DND-41 (cell line): Measurements from ENCODE around the gene BIRC7.

ENCODE experiments used
- ATAC-seq: fragments of 200-7000 bp; cut with Tn5 transposase; 3 replicates; pipeline ENCODE4 v1.9.1; 2021; ENCODE audit warnings: low read depth; ENCODE audit not compliant: insufficient read depth
- DNase-seq: peaks from one replicate; pipeline ENCODE4 v3.0.0-alpha.2; 2020
- H2AFZ ChIP-seq: 2 replicates; pipeline ENCODE4 v1.6.0; 2012; ENCODE audit warnings: low read depth, low read length
- H3K27ac ChIP-seq: 2 replicates; pipeline ENCODE4 v1.5.1; 2012; ENCODE audit warnings: low read length, inconsistent platforms
- H3K27me3 ChIP-seq: fragments of 200-600 bp; sonication (generic); 2 replicates; pipeline ENCODE4 v1.6.0; 2012; ENCODE audit warnings: low read length, mild to moderate bottlenecking, inconsistent platforms; ENCODE audit not compliant: insufficient read depth, poor library complexity
- H3K36me3 ChIP-seq: 2 replicates; pipeline ENCODE4 v1.5.1; 2012; ENCODE audit warnings: low read length, inconsistent platforms; ENCODE audit not compliant: insufficient read depth
- H3K4me1 ChIP-seq: 2 replicates; pipeline ENCODE4 v1.5.1; 2012; ENCODE audit warnings: mild to moderate bottlenecking, low read length; ENCODE audit not compliant: insufficient read depth
- H3K4me2 ChIP-seq: 2 replicates; pipeline ENCODE4 v1.6.0; 2012; ENCODE audit warnings: mild to moderate bottlenecking, moderate library complexity, low read length, inconsistent platforms; ENCODE audit not compliant: insufficient read depth
- H3K4me3 ChIP-seq, 2 experiments: fragments of 200-600 bp in 1 of 2; shearing (Covaris generic) in 1 of 2; 2 replicates each; pipeline ENCODE4 v1.5.1; 2012 to 2016; ENCODE audit warnings: inconsistent platforms in 2 of 2, low read length in 2 of 2, mild to moderate bottlenecking in 2 of 2, low read depth in 1 of 2, moderate library complexity in 1 of 2
- H3K79me2 ChIP-seq: 2 replicates; pipeline ENCODE4 v1.6.0; 2012; ENCODE audit warnings: low read length, inconsistent platforms; ENCODE audit not compliant: insufficient read depth
- H3K9ac ChIP-seq: 2 replicates; pipeline ENCODE4 v1.6.0; 2012; ENCODE audit warnings: low read depth, mild to moderate bottlenecking, inconsistent platforms, low read length, moderate library complexity
- H3K9me3 ChIP-seq: 2 replicates; pipeline ENCODE4 v1.5.1; 2012; ENCODE audit warnings: low read length, moderate library complexity, mild to moderate bottlenecking, inconsistent platforms; ENCODE audit not compliant: insufficient read depth, severe bottlenecking
- H4K20me1 ChIP-seq: 2 replicates; pipeline ENCODE4 v1.6.0; 2012; ENCODE audit warnings: low read length; ENCODE audit not compliant: insufficient read depth
- EZH2 ChIP-seq: IDR thresholded peaks from 3 replicates; pipeline ENCODE4 v1.6.1; 2012; ENCODE audit warnings: borderline replicate concordance, low read depth, mild to moderate bottlenecking, moderate library complexity, low read length, inconsistent platforms; ENCODE audit not compliant: severe bottlenecking
- TF ChIP-seq, protein P1 (sequence below): IDR thresholded peaks from 2 replicates; pipeline ENCODE4 v1.5.1; 2012; ENCODE audit warnings: borderline replicate concordance, low read length, moderate library complexity, mild to moderate bottlenecking; ENCODE audit not compliant: poor library complexity, severe bottlenecking; ENCODE audit errors: extremely low read depth

BIRC7 gene

GRCh38 chr20:63281742-63282665 lies 46.3 kb downstream of the BIRC7 start:
- H3K27me3 ChIP-seq = no peaks in the 10 kb centered on the region
- H3K9ac ChIP-seq = no peak overlapping the region
- TF ChIP-seq EZH2 = no peak
- TF ChIP-seq, protein P1, sequence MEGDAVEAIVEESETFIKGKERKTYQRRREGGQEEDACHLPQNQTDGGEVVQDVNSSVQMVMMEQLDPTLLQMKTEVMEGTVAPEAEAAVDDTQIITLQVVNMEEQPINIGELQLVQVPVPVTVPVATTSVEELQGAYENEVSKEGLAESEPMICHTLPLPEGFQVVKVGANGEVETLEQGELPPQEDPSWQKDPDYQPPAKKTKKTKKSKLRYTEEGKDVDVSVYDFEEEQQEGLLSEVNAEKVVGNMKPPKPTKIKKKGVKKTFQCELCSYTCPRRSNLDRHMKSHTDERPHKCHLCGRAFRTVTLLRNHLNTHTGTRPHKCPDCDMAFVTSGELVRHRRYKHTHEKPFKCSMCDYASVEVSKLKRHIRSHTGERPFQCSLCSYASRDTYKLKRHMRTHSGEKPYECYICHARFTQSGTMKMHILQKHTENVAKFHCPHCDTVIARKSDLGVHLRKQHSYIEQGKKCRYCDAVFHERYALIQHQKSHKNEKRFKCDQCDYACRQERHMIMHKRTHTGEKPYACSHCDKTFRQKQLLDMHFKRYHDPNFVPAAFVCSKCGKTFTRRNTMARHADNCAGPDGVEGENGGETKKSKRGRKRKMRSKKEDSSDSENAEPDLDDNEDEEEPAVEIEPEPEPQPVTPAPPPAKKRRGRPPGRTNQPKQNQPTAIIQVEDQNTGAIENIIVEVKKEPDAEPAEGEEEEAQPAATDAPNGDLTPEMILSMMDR = no peak
- H3K27ac ChIP-seq = no peak overlapping the region
- H3K4me3 ChIP-seq = no peak overlapping the region
- H3K4me2 ChIP-seq = no peak overlapping the region
- H4K20me1 ChIP-seq = peaks cover 18% of the 10 kb centered on the region
- H3K4me1 ChIP-seq = peaks cover 32% of the 10 kb centered on the region
- DNase-seq (no peak), ATAC-seq (no peak)
- H3K9me3 ChIP-seq = no peaks in the 10 kb centered on the region
- peaks cover 22% of the 10 kb centered on the region for H3K79me2 ChIP-seq
- H3K36me3 ChIP-seq = peaks cover 90% of the 10 kb centered on the region
- H2AFZ ChIP-seq = no peak overlapping the region

DNA sequence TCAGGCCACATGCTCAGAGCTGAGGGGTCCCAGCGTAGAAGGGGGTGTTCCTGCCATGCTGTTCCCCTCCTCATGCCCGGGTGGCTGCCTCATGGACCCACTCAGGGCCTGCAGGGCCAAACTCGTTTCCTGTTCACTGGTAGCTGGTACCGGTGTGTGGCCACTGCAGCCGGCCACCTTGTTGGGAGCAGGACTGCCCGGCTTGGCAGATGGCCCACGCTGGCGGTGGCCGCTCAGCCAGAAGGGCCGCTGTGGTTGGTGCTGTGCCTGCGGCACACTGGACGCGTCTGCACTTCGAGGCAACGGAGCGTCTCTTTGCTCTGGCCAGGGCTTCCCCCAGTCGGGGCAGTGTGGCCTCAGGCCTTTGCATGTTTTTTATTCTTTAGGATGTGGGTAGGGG lies 47.2 kb downstream of the BIRC7 start:
- H3K27me3 ChIP-seq = no peaks in the 10 kb centered on the region

GRCh38 chr20:63283397-63284082 lies 47.8 kb downstream of the BIRC7 start:
- Histone ChIP-seq H3K9ac (peak overlapping the region; percentile 75), H3K36me3 (peaks cover 90% of the 10 kb centered on the region), H4K20me1 (peaks cover 16% of the 10 kb centered on the region), H3K27ac (peak overlapping the region; percentile 93), H3K4me1 (peaks cover 32% of the 10 kb centered on the region), H3K79me2 (peaks cover 15% of the 10 kb centered on the region), H3K27me3 (no peaks in the 10 kb centered on the region), H3K4me3 (peak overlapping the region in 1 of 2 experiments; percentile 59; a peak in 2 of 4 replicates), H3K9me3 (no peaks in the 10 kb centered on the region), H2AFZ (0 out of 2 replicates have a peak overlapping the region, but pooled peaks have one; percentile 6), H3K4me2 (peak overlapping the region; percentile 68)
- peak; percentile 56 for ATAC-seq
- DNase-seq = no peak
- TF ChIP-seq, protein P1 = no peak
- no peak for TF ChIP-seq EZH2

More for the DNA sequence above, 47.2 kb downstream of the BIRC7 start:
- H3K4me1 ChIP-seq = peaks cover 32% of the 10 kb centered on the region
- no peak overlapping the region for H3K4me3 ChIP-seq
- no peak for ATAC-seq
- H3K9ac ChIP-seq = 0 out of 2 replicates have a peak overlapping the region, but pooled peaks have one; percentile 75
- TF ChIP-seq EZH2 = no peak
- TF ChIP-seq, protein P1 = no peak
- peaks cover 90% of the 10 kb centered on the region for H3K36me3 ChIP-seq
- no peak overlapping the region for H3K4me2 ChIP-seq
- H3K27ac ChIP-seq = peak overlapping the region; percentile 93
- peaks cover 15% of the 10 kb centered on the region; the same call in 1 of the 2 replicates for H4K20me1 ChIP-seq
- H2AFZ ChIP-seq = no peak overlapping the region
- DNase-seq = no peak
- no peaks in the 10 kb centered on the region for H3K9me3 ChIP-seq
- H3K79me2 ChIP-seq = peaks cover 15% of the 10 kb centered on the region
